Aorta (tissue), 5 donors: Measurements from ENCODE around the gene ANK3. TPM values are rescaled to one million over a fixed set of nuclear protein-coding genes. Genes with fewer than 3 reads are reported as not detected.
A peak's percentile ranks its signal among the peaks of the same experiment; 100 is the strongest.

Experiments used
- ATAC-seq: fragments of 200-7000 bp; cut with Tn5 transposase; one replicate; pipeline ENCODE4 v1.9.1; 2022; ENCODE audit warnings: moderate library complexity; ENCODE audit not compliant: low FRiP score
- DNase-seq, 2 donors: peaks; one replicate each; pipeline ENCODE4 v3.0.0-alpha.2; 2020
- H3K27ac ChIP-seq, 2 donors: one replicate each; pipeline ENCODE4 v1.5.1; 2013; ENCODE audit warnings: low read length in 2 of 2, mild to moderate bottlenecking in 2 of 2, moderate library complexity in 2 of 2, control low read depth in 1 of 2, inconsistent platforms in 1 of 2, low read depth in 1 of 2
- H3K27me3 ChIP-seq, 2 donors: one replicate each; pipeline ENCODE4 v1.6.1; 2013; ENCODE audit warnings: control low read depth in 1 of 2, low read length in 1 of 2, mild to moderate bottlenecking in 1 of 2, moderate library complexity in 1 of 2; ENCODE audit not compliant: insufficient read depth in 2 of 2, control insufficient read depth in 1 of 2
- H3K36me3 ChIP-seq, 2 donors: one replicate each; pipeline ENCODE4 v1.6.1; 2013; ENCODE audit warnings: control low read depth in 1 of 2, low read length in 1 of 2, mild to moderate bottlenecking in 1 of 2; ENCODE audit not compliant: insufficient read depth in 2 of 2, control insufficient read depth in 1 of 2
- H3K4me1 ChIP-seq, 2 donors: one replicate each; pipeline ENCODE4 v1.6.1; 2013; ENCODE audit warnings: low read length in 2 of 2, control low read depth in 1 of 2, mild to moderate bottlenecking in 1 of 2, moderate library complexity in 1 of 2; ENCODE audit not compliant: insufficient read depth in 2 of 2, control insufficient read depth in 1 of 2
- H3K4me3 ChIP-seq, 2 donors: one replicate each; pipeline ENCODE4 v1.5.1; 2013; ENCODE audit warnings: low read length in 2 of 2, control low read depth in 1 of 2, mild to moderate bottlenecking in 1 of 2
- H3K9me3 ChIP-seq: one replicate; pipeline ENCODE4 v1.6.1; 2013; ENCODE audit warnings: mild to moderate bottlenecking, low read length; ENCODE audit not compliant: control insufficient read depth
- WGBS, 2 donors: extraction: QIAGEN DNeasy Blood & Tissue Kit; methylation state at CpG; one replicate each; pipeline ENCODE4 v1.1.7; 2013; 5-methylcytosine and 5-hydroxymethylcytosine counted together
- intact Hi-C, 2 donors: fragments of 100-400 bp; cut with DNase I; formaldehyde crosslinking; loops; one replicate each; pipeline versions ENCODE4 v1.14.2 to v1.15.0; 2022
- polyA plus RNA-seq, 2 donors: library from polyadenylated mRNA; stranded (reverse); fragments of 200-250 nt; gene quantifications; one replicate each; pipeline ENCODE4 v1.2.3, GENCODE V29; 2013
- total RNA-seq, 2 donors: library from RNA; stranded (reverse); fragmentation: NEBNext Ultra II Directional; extraction: Animal tissue kit (Norgen Biotek cat#: 25700); gene quantifications; one replicate each; pipeline ENCODE4 v1.2.1, GENCODE V29; 2021
- donor health status: healthy with polysubstance abuse.
- donor health status: Bipolar disorder and iron deficiency.
- donor health status: DM: no; HTN: no; CAD: no.
- donor health status: DM: no; HTN: no; CAD: no.
- donor health status: DM: yes; HTN: yes; CAD: no.

ANK3 gene
- total and polyA plus RNA-seq, 4 donors, result 16.5 to 38.2 (median 20.6) TPM

- no peak for DNase-seq
- Histone ChIP-seq H3K27me3 (no peaks in the 10 kb centered on the region), H3K9me3 (no peaks in the 10 kb centered on the region), H3K27ac (no peak overlapping the region), H3K36me3 (no peaks in the 10 kb centered on the region), H3K4me3 (no peak overlapping the region), H3K4me1 (no peaks in the 10 kb centered on the region)
- ATAC-seq, result no peak
- 71 to 89% methylated on average over 2 of the region's 2 CpGs for WGBS, 2 donors
- intact Hi-C loops, result no loop called here
These were observed 218.2 kb downstream of the ANK3 start for GRCh38 chr10:60171436-60172013.

- Histone ChIP-seq H3K9me3 (no peaks in the 10 kb centered on the region), H3K4me1 (no peaks in the 10 kb centered on the region), H3K4me3 (no peak overlapping the region), H3K36me3 (no peaks in the 10 kb centered on the region), H3K27me3 (no peaks in the 10 kb centered on the region), H3K27ac (no peak overlapping the region)
- DNase-seq (no peak), ATAC-seq (no peak)
- intact Hi-C loops, result no loop called here
- 96 to 98% methylated on average over 3 of the region's 3 CpGs for WGBS, 2 donors
These were observed 219.4 kb downstream of the ANK3 start for GRCh38 chr10:60170250-60170649.

GRCh38 chr10:60169111-60169510 lies 220.6 kb downstream of the ANK3 start:
- ATAC-seq, result no peak
- no peaks in the 10 kb centered on the region for H3K36me3 ChIP-seq

GRCh38 chr10:60167050-60167449 lies 222.6 kb downstream of the ANK3 start:
- no peaks in the 10 kb centered on the region for H3K4me1 ChIP-seq
- intact Hi-C loops, result no loop called here
- DNase-seq (no peak), ATAC-seq (no peak)
- H3K27ac ChIP-seq, result no peak overlapping the region
- 12 to 14% methylated on average over 4 of the region's 4 CpGs for WGBS, 2 donors
- H3K36me3 ChIP-seq, result no peaks in the 10 kb centered on the region
- peaks cover 0 to 1% of the 10 kb centered on the region in 2 donors for H3K27me3 ChIP-seq
- H3K9me3 ChIP-seq, result no peaks in the 10 kb centered on the region
- peak overlapping the region; percentile 31 to 54 for H3K4me3 ChIP-seq

More at GRCh38 chr10:60169111-60169510, 220.6 kb downstream of the ANK3 start:
- Histone ChIP-seq H3K9me3 (no peaks in the 10 kb centered on the region), H3K4me3 (no peak overlapping the region), H3K4me1 (no peaks in the 10 kb centered on the region), H3K27ac (no peak overlapping the region), H3K27me3 (no peaks in the 10 kb centered on the region)
- 96% methylated on average over 2 of the region's 2 CpGs for WGBS, 2 donors
- DNase-seq, result no peak
- intact Hi-C loops, result no loop called here

- Histone ChIP-seq H3K4me1 (no peaks in the 10 kb centered on the region), H3K4me3 (no peak overlapping the region), H3K36me3 (no peaks in the 10 kb centered on the region), H3K27me3 (peaks cover 0 to 2% of the 10 kb centered on the region in 2 donors), H3K9me3 (no peaks in the 10 kb centered on the region), H3K27ac (no peak overlapping the region)
- intact Hi-C loops, result no loop called here
- ATAC-seq, result no peak
- DNase-seq, result no peak
These were observed 225.9 kb downstream of the ANK3 start for GRCh38 chr10:60163786-60164185.

GRCh38 chr10:60162631-60163030 lies 227.0 kb downstream of the ANK3 start:
- no peak for ATAC-seq
- 97 to 98% methylated on average over 1 of the region's 1 CpG for whole genome bisulfite sequencing, 2 donors
- Histone ChIP-seq H3K27me3 (peaks cover 0 to 2% of the 10 kb centered on the region in 2 donors), H3K4me1 (no peaks in the 10 kb centered on the region), H3K9me3 (no peaks in the 10 kb centered on the region), H3K36me3 (no peaks in the 10 kb centered on the region), H3K27ac (no peak overlapping the region), H3K4me3 (no peak overlapping the region)
- DNase-seq, result no peak
- intact Hi-C loops, result no loop called here

- DNase-seq (no peak), ATAC-seq (no peak)
- H3K9me3 ChIP-seq, result no peaks in the 10 kb centered on the region
- H3K27me3 ChIP-seq, result no peaks in the 10 kb centered on the region
- H3K4me3 ChIP-seq, result no peak overlapping the region
- no peaks in the 10 kb centered on the region for H3K4me1 ChIP-seq
- no peaks in the 10 kb centered on the region for H3K36me3 ChIP-seq
- intact Hi-C loops, result no loop called here
- no peak overlapping the region for H3K27ac ChIP-seq
- 95 to 97% methylated on average over 6 of the region's 6 CpGs for WGBS, 2 donors
These were observed 233.6 kb downstream of the ANK3 start for GRCh38 chr10:60155943-60156683.

DNA sequence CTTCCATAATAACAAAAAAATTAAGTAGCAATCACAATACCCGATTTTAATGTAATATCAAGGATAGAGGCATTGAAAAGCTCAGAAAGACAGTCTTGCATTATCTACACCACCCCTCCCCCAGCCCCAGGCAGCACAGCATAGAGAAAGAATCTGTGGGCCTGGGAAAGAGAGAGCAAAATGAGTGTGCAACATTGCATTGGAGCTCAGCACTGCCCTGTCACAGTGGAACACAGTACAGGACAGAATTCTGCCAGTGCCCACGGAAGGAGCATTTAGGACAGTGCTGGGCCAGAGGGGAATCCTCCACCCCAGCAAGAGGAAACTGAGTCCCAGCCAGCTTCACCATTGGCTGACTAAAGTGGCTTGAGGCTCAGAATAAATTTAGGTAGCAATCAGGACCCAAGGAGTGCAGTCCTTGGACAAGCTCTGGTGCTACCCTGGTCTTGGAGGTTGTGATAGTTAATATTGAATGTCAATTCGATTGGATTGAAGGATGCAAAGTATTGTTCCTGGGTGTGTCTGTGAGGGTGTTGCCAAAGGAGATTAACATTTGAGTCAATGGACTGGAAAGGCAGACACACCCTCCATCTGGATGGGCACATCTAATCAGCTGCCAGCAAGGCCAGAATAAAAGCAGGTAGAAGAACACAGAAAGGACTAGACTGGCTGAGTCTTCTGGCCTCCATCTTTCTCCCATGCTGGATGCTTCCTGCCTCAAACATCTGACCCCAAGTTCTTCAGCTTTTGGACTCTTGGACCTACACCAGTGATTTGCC lies 234.4 kb downstream of the ANK3 start:
- H3K27me3 ChIP-seq, result no peaks in the 10 kb centered on the region
- no peaks in the 10 kb centered on the region for H3K9me3 ChIP-seq
- H3K4me1 ChIP-seq, result no peaks in the 10 kb centered on the region
- no peaks in the 10 kb centered on the region for H3K36me3 ChIP-seq
- intact Hi-C loops, result no loop called here
- WGBS, 2 donors, result 87 to 88% methylated on average over 3 of the region's 3 CpGs
- H3K27ac ChIP-seq, result no peak overlapping the region
- ATAC-seq, result no peak
- H3K4me3 ChIP-seq, result no peak overlapping the region
- no peak for DNase-seq
